ENCODE data around the gene SBDS.
"Not testable (repeated sequence)": the region's sequence is repeated elsewhere in the genome, so short reads cannot be mapped to it uniquely, and the experiment has no call there.

Gene SBDS

GRCh38 chr7:66994691-66995049 is 716 bp downstream of the SBDS start:
- DNase-seq (ENCODE audit: low read depth) = not testable (repeated sequence)

GRCh38 chr7:66994051-66994450 is 1.3 kb downstream of the SBDS start:
- DNase-seq (ENCODE audit: low read depth) = not testable (repeated sequence)

- DNase-seq (ENCODE audit: low read depth) = not testable (repeated sequence)
Observed at GRCh38 chr7:66989552-66989951, 5.8 kb downstream of the SBDS start.

- not testable (repeated sequence) for DNase-seq (ENCODE audit: low read depth)
Observed at GRCh38 chr7:66980336-66980735, 15.1 kb downstream of the SBDS start.

- not testable (repeated sequence) for DNase-seq (ENCODE audit: low read depth)
Observed at GRCh38 chr7:66979013-66979412, 16.4 kb downstream of the SBDS start.

GRCh38 chr7:66978312-66978711 is 17.1 kb downstream of the SBDS start:
- DNase-seq (ENCODE audit: low read depth) = not testable (repeated sequence)

GRCh38 chr7:66974986-66975590 is 20.3 kb downstream of the SBDS start:
- no peak for DNase-seq (ENCODE audit: low read depth)

GRCh38 chr7:66970310-66970709 is 25.1 kb downstream of the SBDS start:
- DNase-seq (ENCODE audit: low read depth) = no peak

GRCh38 chr7:66969001-66969400 is 26.4 kb downstream of the SBDS start:
- not testable (repeated sequence) for DNase-seq (ENCODE audit: low read depth)

- no peak for DNase-seq (ENCODE audit: low read depth)
Observed at GRCh38 chr7:66967029-66967428, 28.4 kb downstream of the SBDS start.

- DNase-seq (ENCODE audit: low read depth) = no peak
Observed at GRCh38 chr7:66964411-66964810, 31.0 kb downstream of the SBDS start.

GRCh38 chr7:66961096-66961495 is 34.3 kb downstream of the SBDS start:
- DNase-seq (ENCODE audit: low read depth) = no peak

GRCh38 chr7:66960192-66960591 is 35.2 kb downstream of the SBDS start:
- DNase-seq (ENCODE audit: low read depth) = no peak

GRCh38 chr7:66958538-66959350 is 36.6 kb downstream of the SBDS start:
- no peak for DNase-seq (ENCODE audit: low read depth)

- no peak for DNase-seq (ENCODE audit: low read depth)
Observed at GRCh38 chr7:66957595-66958290, 37.6 kb downstream of the SBDS start.

- no peak for DNase-seq (ENCODE audit: low read depth)
Observed at GRCh38 chr7:66953044-66953427, 42.4 kb downstream of the SBDS start.

- no peak for DNase-seq (ENCODE audit: low read depth)
Observed at GRCh38 chr7:66952343-66953043, 42.9 kb downstream of the SBDS start.

GRCh38 chr7:66950763-66951162 is 44.6 kb downstream of the SBDS start:
- no peak for DNase-seq (ENCODE audit: low read depth)

GRCh38 chr7:66950311-66950710 is 45.1 kb downstream of the SBDS start:
- DNase-seq (ENCODE audit: low read depth) = no peak

GRCh38 chr7:66948480-66949109 is 46.8 kb downstream of the SBDS start:
- no peak for DNase-seq (ENCODE audit: low read depth)

- DNase-seq (ENCODE audit: low read depth) = no peak
Observed at GRCh38 chr7:66946545-66946944, 48.8 kb downstream of the SBDS start.

GRCh38 chr7:66939325-66939724 is 56.1 kb downstream of the SBDS start:
- no peak for DNase-seq (ENCODE audit: low read depth)

Data from stimulated activated CD8-positive, alpha-beta memory T cell treated with anti-CD3 and anti-CD28 coated beads, Interleukin-15, amount 100 ng/mL, for 24 hours (primary cell).